ENCODE measurements around the gene PHF23.

DNA sequence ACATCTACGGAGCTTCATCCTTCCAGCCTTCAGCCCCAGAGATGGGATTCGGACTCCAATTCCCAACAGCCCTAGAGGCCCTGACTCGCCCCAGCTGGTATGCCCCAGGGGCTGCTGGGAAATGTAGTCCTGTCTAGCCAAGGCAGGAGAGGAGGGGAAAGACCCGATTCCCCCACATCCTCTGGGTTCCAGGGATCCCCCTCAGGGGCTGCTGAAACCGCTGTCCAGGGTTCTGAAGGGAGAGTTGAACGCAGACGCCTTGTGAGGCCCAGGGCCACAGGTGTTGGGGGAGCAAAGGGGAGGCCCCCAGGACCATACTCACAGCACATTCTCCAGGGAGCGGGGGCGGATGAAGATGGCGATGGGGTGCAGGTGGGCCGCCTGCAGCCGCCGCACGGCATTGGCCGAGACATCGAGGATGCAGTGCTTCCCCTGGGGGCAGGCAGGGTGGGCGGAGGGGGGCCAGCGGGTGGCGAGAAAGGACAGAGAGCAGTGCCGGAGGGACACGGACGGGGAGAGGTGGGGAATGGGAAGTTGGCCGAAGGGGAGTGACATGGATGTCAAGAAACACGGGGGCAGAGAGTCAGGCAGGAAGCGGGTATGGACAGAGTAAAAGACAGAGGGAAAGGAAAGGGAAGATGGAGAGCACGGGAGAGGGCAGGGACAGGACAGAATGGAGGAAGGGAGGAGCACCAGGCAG is 47.5 kb downstream of the PHF23 start:
- TF ChIP-seq, protein P1, sequence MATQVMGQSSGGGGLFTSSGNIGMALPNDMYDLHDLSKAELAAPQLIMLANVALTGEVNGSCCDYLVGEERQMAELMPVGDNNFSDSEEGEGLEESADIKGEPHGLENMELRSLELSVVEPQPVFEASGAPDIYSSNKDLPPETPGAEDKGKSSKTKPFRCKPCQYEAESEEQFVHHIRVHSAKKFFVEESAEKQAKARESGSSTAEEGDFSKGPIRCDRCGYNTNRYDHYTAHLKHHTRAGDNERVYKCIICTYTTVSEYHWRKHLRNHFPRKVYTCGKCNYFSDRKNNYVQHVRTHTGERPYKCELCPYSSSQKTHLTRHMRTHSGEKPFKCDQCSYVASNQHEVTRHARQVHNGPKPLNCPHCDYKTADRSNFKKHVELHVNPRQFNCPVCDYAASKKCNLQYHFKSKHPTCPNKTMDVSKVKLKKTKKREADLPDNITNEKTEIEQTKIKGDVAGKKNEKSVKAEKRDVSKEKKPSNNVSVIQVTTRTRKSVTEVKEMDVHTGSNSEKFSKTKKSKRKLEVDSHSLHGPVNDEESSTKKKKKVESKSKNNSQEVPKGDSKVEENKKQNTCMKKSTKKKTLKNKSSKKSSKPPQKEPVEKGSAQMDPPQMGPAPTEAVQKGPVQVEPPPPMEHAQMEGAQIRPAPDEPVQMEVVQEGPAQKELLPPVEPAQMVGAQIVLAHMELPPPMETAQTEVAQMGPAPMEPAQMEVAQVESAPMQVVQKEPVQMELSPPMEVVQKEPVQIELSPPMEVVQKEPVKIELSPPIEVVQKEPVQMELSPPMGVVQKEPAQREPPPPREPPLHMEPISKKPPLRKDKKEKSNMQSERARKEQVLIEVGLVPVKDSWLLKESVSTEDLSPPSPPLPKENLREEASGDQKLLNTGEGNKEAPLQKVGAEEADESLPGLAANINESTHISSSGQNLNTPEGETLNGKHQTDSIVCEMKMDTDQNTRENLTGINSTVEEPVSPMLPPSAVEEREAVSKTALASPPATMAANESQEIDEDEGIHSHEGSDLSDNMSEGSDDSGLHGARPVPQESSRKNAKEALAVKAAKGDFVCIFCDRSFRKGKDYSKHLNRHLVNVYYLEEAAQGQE (IDR thresholded peaks at IDR 0.05; ENCODE audit: low read depth), result no peak; the same call in 1 of the 2 replicates
- TF ChIP-seq CTCF (IDR thresholded peaks at IDR 0.05 in 2 of 3, conservative IDR thresholded peaks at IDR 0.05 in 1 of 3; ENCODE audit: borderline replicate concordance in 1 of 3, insufficient read depth in 1 of 3, low read depth in 2 of 3, low read length in 2 of 3), result no peak
- TF ChIP-seq POLR2A (IDR thresholded peaks at IDR 0.05; ENCODE audit: borderline replicate concordance, extremely low read depth, insufficient read depth, insufficient read length), result no peak
- TF ChIP-seq SRF (IDR thresholded peaks at IDR 0.05; ENCODE audit: low read depth), result no peak
- peak; percentile 55; the same call in 1 of the 2 replicates for TF ChIP-seq FOSL1 (IDR thresholded peaks at IDR 0.05; ENCODE audit: low read depth)
- TF ChIP-seq ATF3 (IDR thresholded peaks at IDR 0.05), result no peak
- TF ChIP-seq POLR2AphosphoS5 (IDR thresholded peaks at IDR 0.05; ENCODE audit: low read depth, low read length), result no peak
- TF ChIP-seq, protein P2, sequence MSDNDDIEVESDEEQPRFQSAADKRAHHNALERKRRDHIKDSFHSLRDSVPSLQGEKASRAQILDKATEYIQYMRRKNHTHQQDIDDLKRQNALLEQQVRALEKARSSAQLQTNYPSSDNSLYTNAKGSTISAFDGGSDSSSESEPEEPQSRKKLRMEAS (IDR thresholded peaks at IDR 0.05), result no peak
- TF ChIP-seq JUND (IDR thresholded peaks at IDR 0.05), result no peak; the same call in 1 of the 2 replicates

All from HCT116 (cell line).